Gastroesophageal sphincter (tissue), 3 donors: Measurements from ENCODE around the gene STAT6.
A peak's percentile ranks its signal among the peaks of the same experiment; 100 is the strongest.

ENCODE experiments used
- CTCF ChIP-seq, 4 experiments: fragments of 200-600 bp in 2 of 4; fragments of 450-650 bp in 2 of 4; sonication (generic) in 1 of 4; IDR thresholded peaks; one replicate each; pipeline ENCODE4 v1.5.1; 2017 to 2019; ENCODE audit warnings: antibody characterized with exemption in 4 of 4, mild to moderate bottlenecking in 2 of 4, moderate library complexity in 2 of 4
- EP300 ChIP-seq: sonication (generic); formaldehyde crosslinking; IDR thresholded peaks from one replicate; pipeline ENCODE4 v1.6.1; 2017; ENCODE audit warnings: antibody characterized with exemption, mild to moderate bottlenecking
- POLR2A ChIP-seq, 2 donors: fragments of 450-650 bp; IDR thresholded peaks; one replicate each; pipeline ENCODE4 v1.6.1; 2017; ENCODE audit warnings: antibody characterized with exemption in 2 of 2, mild to moderate bottlenecking in 2 of 2, moderate library complexity in 1 of 2
- POLR2AphosphoS5 ChIP-seq: sonication (generic); formaldehyde crosslinking; IDR thresholded peaks from one replicate; pipeline ENCODE4 v1.6.1; 2017; ENCODE audit warnings: antibody characterized with exemption

GRCh38 chr12:57135527-57136326, 24.6 kb upstream of the STAT6 start:
- TF ChIP-seq POLR2A (IDR thresholded peaks at IDR 0.05) (no peak), CTCF (IDR thresholded peaks at IDR 0.05) (no peak), POLR2AphosphoS5 (peak; percentile 24), EP300 (no peak)
